Thyroid gland (tissue), 4 donors: ENCODE data around the gene PADI1. TPM values are rescaled to one million over a fixed set of nuclear protein-coding genes. Genes with fewer than 3 reads are reported as not detected.

Experiments used
- DNase-seq, 2 donors: peaks; one replicate each; pipeline ENCODE4 v3.0.0-alpha.2; 2019
- H3K27ac ChIP-seq, 3 donors: fragments of 200-600 bp; sonication (generic); 1 replicate in 2 of 3; 2 replicates in 1 of 3; pipeline ENCODE4 v1.5.1; 2016 to 2019; ENCODE audit warnings: mild to moderate bottlenecking in 1 of 3, moderate library complexity in 1 of 3
- H3K27me3 ChIP-seq: fragments of 200-600 bp; sonication (generic); one replicate; pipeline ENCODE4 v1.5.1; 2019
- H3K36me3 ChIP-seq, 2 donors: fragments of 200-600 bp; sonication (generic); one replicate each; pipeline ENCODE4 v1.5.1; 2016 to 2019
- H3K4me1 ChIP-seq, 2 donors: fragments of 200-600 bp; sonication (generic); one replicate each; pipeline ENCODE4 v1.5.1; 2017 to 2019
- H3K4me3 ChIP-seq, 3 donors: fragments of 200-600 bp; sonication (generic); replicated peaks in 1 of 3; 1 replicate in 2 of 3; 2 replicates in 1 of 3; pipeline ENCODE4 v1.5.1; 2016; ENCODE audit warnings: mild to moderate bottlenecking in 1 of 3
- H3K9me3 ChIP-seq: fragments of 200-600 bp; sonication (generic); one replicate; pipeline ENCODE4 v1.5.1; 2017
- CTCF ChIP-seq, 6 experiments: fragments of 200-600 bp in 3 of 6; fragments of 450-650 bp in 3 of 6; sonication (generic) in 3 of 6; IDR thresholded peaks; one replicate each; pipeline ENCODE4 v1.5.1; 2016 to 2019; ENCODE audit warnings: antibody characterized with exemption in 6 of 6, mild to moderate bottlenecking in 2 of 6, inconsistent platforms in 1 of 6, moderate library complexity in 1 of 6
- POLR2A ChIP-seq, 2 donors: fragments of 450-650 bp; IDR thresholded peaks; one replicate each; pipeline ENCODE4 v1.6.1; 2017; ENCODE audit warnings: antibody characterized with exemption in 2 of 2, mild to moderate bottlenecking in 2 of 2, moderate library complexity in 1 of 2
- whole genome bisulfite sequencing, 2 donors: methylation state at CpG; one replicate each; pipeline ENCODE4 v1.1.5; 2017; 5-methylcytosine and 5-hydroxymethylcytosine counted together
- intact Hi-C: fragments of 100-400 bp; cut with DNase I; formaldehyde crosslinking; loops from one replicate; pipeline ENCODE4 v1.15.1; 2023
- total RNA-seq, 4 donors: library from RNA; depleted of rRNA; stranded (reverse); fragments of >200 nt; gene quantifications; one replicate each; pipeline ENCODE4 v1.2.3, GENCODE V29; 2016

Gene PADI1
- total RNA-seq, 4 donors from 2014 or later: not detected

GRCh38 chr1:17258758-17259130 lies 53.8 kb downstream of the PADI1 start:
- 76 to 82% methylated on average over 6 of the region's 6 CpGs for WGBS, 2 donors
- no peaks in the 10 kb centered on the region for H3K9me3 ChIP-seq
- no peaks in the 10 kb centered on the region for H3K36me3 ChIP-seq
- no peak for TF ChIP-seq CTCF (IDR thresholded peaks at IDR 0.05)
- no peak for TF ChIP-seq POLR2A (IDR thresholded peaks at IDR 0.05)
- H3K4me1 ChIP-seq: no peaks in the 10 kb centered on the region
- DNase-seq: no peak
- H3K27ac ChIP-seq: no peak overlapping the region
- intact Hi-C loops: no loop called here
- no peaks in the 10 kb centered on the region for H3K27me3 ChIP-seq
- no peak overlapping the region for H3K4me3 ChIP-seq

GRCh38 chr1:17259233-17259873 lies 54.4 kb downstream of the PADI1 start:
- TF ChIP-seq CTCF (IDR thresholded peaks at IDR 0.05) (no peak), POLR2A (IDR thresholded peaks at IDR 0.05) (no peak)

GRCh38 chr1:17260264-17260663 lies 55.3 kb downstream of the PADI1 start:
- no peak for TF ChIP-seq CTCF (IDR thresholded peaks at IDR 0.05)
- TF ChIP-seq POLR2A (IDR thresholded peaks at IDR 0.05): no peak
- Histone ChIP-seq H3K36me3 (no peaks in the 10 kb centered on the region), H3K4me1 (no peaks in the 10 kb centered on the region), H3K27me3 (no peaks in the 10 kb centered on the region), H3K9me3 (no peaks in the 10 kb centered on the region), H3K4me3 (no peak overlapping the region), H3K27ac (no peak overlapping the region)
- no peak for DNase-seq
- intact Hi-C loops: no loop called here
- WGBS, 2 donors: 77 to 80% methylated on average over 5 of the region's 7 CpGs

More at GRCh38 chr1:17259233-17259873, 54.4 kb downstream of the PADI1 start:
- intact Hi-C loops: no loop called here
- Histone ChIP-seq H3K4me3 (no peak overlapping the region), H3K36me3 (no peaks in the 10 kb centered on the region), H3K27ac (no peak overlapping the region), H3K4me1 (no peaks in the 10 kb centered on the region), H3K27me3 (no peaks in the 10 kb centered on the region), H3K9me3 (no peaks in the 10 kb centered on the region)
- 73 to 81% methylated on average over 20 to 24 of the region's 24 CpGs for WGBS, 2 donors
- DNase-seq: no peak

GRCh38 chr1:17260738-17261137 lies 55.8 kb downstream of the PADI1 start:
- WGBS, 2 donors: 79 to 88% methylated on average over 4 to 5 of the region's 5 CpGs
- H3K4me1 ChIP-seq: no peaks in the 10 kb centered on the region
- intact Hi-C loops: no loop called here

More at GRCh38 chr1:17260738-17261137, 55.8 kb downstream of the PADI1 start:
- Histone ChIP-seq H3K36me3 (no peaks in the 10 kb centered on the region), H3K4me3 (no peak overlapping the region), H3K27ac (no peak overlapping the region), H3K27me3 (no peaks in the 10 kb centered on the region), H3K9me3 (no peaks in the 10 kb centered on the region)
- TF ChIP-seq POLR2A (IDR thresholded peaks at IDR 0.05) (no peak), CTCF (IDR thresholded peaks at IDR 0.05) (no peak)
- DNase-seq: no peak
